Ishikawa (cell line): ENCODE measurements around the gene LIG4.

Experiments used
- CEBPB ChIP-seq: IDR thresholded peaks from 2 replicates; pipeline ENCODE4 v1.6.1; 2012
- CREB1 ChIP-seq: IDR thresholded peaks from 2 replicates; pipeline ENCODE4 v1.6.1; 2012; ENCODE audit warnings: low read depth
- EP300 ChIP-seq: IDR thresholded peaks from 2 replicates; pipeline ENCODE4 v1.6.1; 2012; ENCODE audit warnings: borderline replicate concordance
- FOXM1 ChIP-seq: IDR thresholded peaks from 2 replicates; pipeline ENCODE4 v1.6.1; 2012; ENCODE audit warnings: low read depth, borderline replicate concordance
- NFIC ChIP-seq: IDR thresholded peaks from 2 replicates; pipeline ENCODE4 v1.6.1; 2012
- RAD21 ChIP-seq: IDR thresholded peaks from 2 replicates; pipeline ENCODE4 v1.6.1; 2012; ENCODE audit warnings: low read depth
- TAF1 ChIP-seq: IDR thresholded peaks from 2 replicates; pipeline ENCODE4 v1.6.1; 2012; ENCODE audit warnings: low read depth, mild to moderate bottlenecking
- TCF12 ChIP-seq: IDR thresholded peaks from 2 replicates; pipeline ENCODE4 v1.6.1; 2012; ENCODE audit warnings: low read depth
- TEAD4 ChIP-seq: IDR thresholded peaks from 2 replicates; pipeline ENCODE4 v1.6.1; 2012
- YY1 ChIP-seq: IDR thresholded peaks from 2 replicates; pipeline ENCODE4 v1.6.1; 2012; ENCODE audit warnings: low read depth
- ZBTB7A ChIP-seq: IDR thresholded peaks from 2 replicates; pipeline ENCODE4 v1.6.1; 2012; ENCODE audit warnings: low read depth
- TF ChIP-seq, protein P1 (sequence below): IDR thresholded peaks from 2 replicates; pipeline ENCODE4 v1.6.1; 2012
- TF ChIP-seq, protein P2 (sequence below): IDR thresholded peaks from 2 replicates; pipeline ENCODE4 v1.6.1; 2012; ENCODE audit warnings: low read depth, mild to moderate bottlenecking
- TF ChIP-seq, protein P3 (sequence below): IDR thresholded peaks from 2 replicates; pipeline ENCODE4 v1.6.1; 2012

DNA sequence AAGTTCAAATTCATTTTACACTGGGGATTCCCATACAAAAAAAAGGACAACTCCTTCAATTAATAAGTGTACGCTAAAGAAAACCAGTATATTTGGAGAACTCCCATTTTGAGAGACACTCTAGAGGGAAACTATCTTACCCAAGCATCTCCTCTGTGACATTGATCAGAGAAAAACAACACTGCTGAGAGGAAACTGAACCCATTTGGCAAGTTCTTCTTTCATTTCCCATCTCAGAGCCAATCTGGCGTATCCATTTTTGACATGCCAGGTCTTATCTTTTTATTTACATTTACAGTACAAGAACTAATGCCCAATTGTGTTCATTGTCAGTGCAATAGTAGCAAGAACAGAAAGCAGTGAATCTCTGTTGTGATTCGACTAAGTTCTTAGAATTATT is 30.1 kb downstream of the LIG4 start:
- TF ChIP-seq CREB1 (no peak), ZBTB7A (no peak), TCF12 (no peak), EP300 (no peak), TEAD4 (no peak), RAD21 (no peak), CEBPB (no peak), FOXM1 (no peak), TAF1 (no peak), NFIC (no peak), YY1 (no peak)
- TF ChIP-seq, protein P1, sequence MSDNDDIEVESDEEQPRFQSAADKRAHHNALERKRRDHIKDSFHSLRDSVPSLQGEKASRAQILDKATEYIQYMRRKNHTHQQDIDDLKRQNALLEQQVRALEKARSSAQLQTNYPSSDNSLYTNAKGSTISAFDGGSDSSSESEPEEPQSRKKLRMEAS: no peak
- TF ChIP-seq, protein P2, sequence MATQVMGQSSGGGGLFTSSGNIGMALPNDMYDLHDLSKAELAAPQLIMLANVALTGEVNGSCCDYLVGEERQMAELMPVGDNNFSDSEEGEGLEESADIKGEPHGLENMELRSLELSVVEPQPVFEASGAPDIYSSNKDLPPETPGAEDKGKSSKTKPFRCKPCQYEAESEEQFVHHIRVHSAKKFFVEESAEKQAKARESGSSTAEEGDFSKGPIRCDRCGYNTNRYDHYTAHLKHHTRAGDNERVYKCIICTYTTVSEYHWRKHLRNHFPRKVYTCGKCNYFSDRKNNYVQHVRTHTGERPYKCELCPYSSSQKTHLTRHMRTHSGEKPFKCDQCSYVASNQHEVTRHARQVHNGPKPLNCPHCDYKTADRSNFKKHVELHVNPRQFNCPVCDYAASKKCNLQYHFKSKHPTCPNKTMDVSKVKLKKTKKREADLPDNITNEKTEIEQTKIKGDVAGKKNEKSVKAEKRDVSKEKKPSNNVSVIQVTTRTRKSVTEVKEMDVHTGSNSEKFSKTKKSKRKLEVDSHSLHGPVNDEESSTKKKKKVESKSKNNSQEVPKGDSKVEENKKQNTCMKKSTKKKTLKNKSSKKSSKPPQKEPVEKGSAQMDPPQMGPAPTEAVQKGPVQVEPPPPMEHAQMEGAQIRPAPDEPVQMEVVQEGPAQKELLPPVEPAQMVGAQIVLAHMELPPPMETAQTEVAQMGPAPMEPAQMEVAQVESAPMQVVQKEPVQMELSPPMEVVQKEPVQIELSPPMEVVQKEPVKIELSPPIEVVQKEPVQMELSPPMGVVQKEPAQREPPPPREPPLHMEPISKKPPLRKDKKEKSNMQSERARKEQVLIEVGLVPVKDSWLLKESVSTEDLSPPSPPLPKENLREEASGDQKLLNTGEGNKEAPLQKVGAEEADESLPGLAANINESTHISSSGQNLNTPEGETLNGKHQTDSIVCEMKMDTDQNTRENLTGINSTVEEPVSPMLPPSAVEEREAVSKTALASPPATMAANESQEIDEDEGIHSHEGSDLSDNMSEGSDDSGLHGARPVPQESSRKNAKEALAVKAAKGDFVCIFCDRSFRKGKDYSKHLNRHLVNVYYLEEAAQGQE: no peak
- TF ChIP-seq, protein P3, sequence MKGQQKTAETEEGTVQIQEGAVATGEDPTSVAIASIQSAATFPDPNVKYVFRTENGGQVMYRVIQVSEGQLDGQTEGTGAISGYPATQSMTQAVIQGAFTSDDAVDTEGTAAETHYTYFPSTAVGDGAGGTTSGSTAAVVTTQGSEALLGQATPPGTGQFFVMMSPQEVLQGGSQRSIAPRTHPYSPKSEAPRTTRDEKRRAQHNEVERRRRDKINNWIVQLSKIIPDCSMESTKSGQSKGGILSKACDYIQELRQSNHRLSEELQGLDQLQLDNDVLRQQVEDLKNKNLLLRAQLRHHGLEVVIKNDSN: no peak
